Astrocyte of the spinal cord (primary cell): ENCODE data around the gene GRID1.

ENCODE experiments used
- DNase-seq: peaks from one replicate; pipeline ENCODE4 v3.0.0; 2011; ENCODE audit warnings: low read depth, low spot score
- H3K4me3 ChIP-seq: 2 replicates; pipeline ENCODE4 v1.5.1; 2011; ENCODE audit warnings: low read depth, mild to moderate bottlenecking, low read length, moderate library complexity
- CTCF ChIP-seq: IDR thresholded peaks from 2 replicates; pipeline ENCODE4 v1.5.1; 2012; ENCODE audit warnings: low read depth, mild to moderate bottlenecking, low read length, inconsistent platforms
- in situ Hi-C: cut with HindIII; loops from 2 replicates; pipeline ENCODE4 v1.10.0; 2017; ENCODE audit warnings: low sequenced_read_pairs

The GRID1 gene

GRCh38 chr10:85565381-85565780, 801.2 kb downstream of the GRID1 start:
- in situ Hi-C loops, result no loop called here
- H3K4me3 ChIP-seq, result no peak overlapping the region
- TF ChIP-seq CTCF, result no peak
- DNase-seq, result no peak

GRCh38 chr10:85558533-85558932, 808.1 kb downstream of the GRID1 start:
- no peak overlapping the region for H3K4me3 ChIP-seq
- TF ChIP-seq CTCF, result no peak
- DNase-seq, result no peak
- in situ Hi-C loops, result no loop called here

GRCh38 chr10:85557706-85558105, 808.9 kb downstream of the GRID1 start:
- TF ChIP-seq CTCF, result no peak
- in situ Hi-C loops, result no loop called here
- no peak overlapping the region for H3K4me3 ChIP-seq
- DNase-seq, result no peak

GRCh38 chr10:85557077-85557476, 809.5 kb downstream of the GRID1 start:
- peak; percentile 4 for DNase-seq
- in situ Hi-C loops, result no loop called here
- H3K4me3 ChIP-seq, result no peak overlapping the region
- no peak for TF ChIP-seq CTCF
